GM19351 (cell line): ENCODE measurements around the gene B3GALT5.

Source experiments
- ATAC-seq: cut with Tn5 transposase; IDR thresholded peaks from one replicate; pipeline ENCODE4 v1.9.1; 2021; ENCODE audit warnings: mild to moderate bottlenecking, moderate library complexity; ENCODE audit not compliant: unreplicated experiment

B3GALT5 gene

GRCh38 chr21:39663742-39664492 is 51.2 kb downstream of the B3GALT5 start:
- ATAC-seq = no peak

DNA sequence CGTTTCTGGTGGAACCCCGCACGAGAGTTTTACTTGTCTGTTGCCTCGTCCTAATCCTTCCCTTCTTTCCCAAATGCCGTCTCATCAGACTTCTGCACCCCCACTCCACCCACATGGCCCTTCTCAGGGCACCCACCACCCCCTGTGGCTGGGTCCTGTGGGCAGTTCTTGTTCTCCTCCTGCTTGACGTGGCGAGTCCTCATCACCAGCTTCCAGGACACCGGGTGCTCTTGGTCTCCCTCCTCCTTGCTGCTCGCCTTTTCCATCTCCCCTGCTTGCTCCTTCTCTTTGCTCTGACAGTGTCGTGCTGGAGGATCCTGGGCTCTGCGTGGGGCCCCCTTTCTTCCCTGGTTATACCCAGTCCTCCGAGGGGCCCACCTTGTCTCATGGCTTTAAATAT is 51.8 kb downstream of the B3GALT5 start:
- no peak for ATAC-seq

DNA sequence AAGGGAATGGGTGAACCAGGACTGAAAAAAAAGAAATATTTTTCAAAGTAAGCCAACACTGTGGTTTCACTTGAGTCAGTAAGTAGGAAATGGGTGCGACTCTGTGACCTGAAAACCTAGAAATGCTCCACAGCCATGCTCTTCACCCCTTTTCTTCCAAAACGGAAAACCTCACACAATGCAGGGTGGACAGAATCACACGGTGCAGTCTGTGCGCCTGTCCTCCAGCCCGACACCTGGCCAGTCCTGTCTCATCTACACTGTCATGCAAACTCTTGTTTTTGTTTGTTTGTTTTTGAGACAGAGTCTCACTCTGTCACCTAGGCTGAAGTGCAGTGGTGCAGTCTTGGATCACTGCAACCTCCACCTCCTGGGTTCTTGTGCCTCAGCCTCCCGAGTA is 53.3 kb downstream of the B3GALT5 start:
- no peak for ATAC-seq

DNA sequence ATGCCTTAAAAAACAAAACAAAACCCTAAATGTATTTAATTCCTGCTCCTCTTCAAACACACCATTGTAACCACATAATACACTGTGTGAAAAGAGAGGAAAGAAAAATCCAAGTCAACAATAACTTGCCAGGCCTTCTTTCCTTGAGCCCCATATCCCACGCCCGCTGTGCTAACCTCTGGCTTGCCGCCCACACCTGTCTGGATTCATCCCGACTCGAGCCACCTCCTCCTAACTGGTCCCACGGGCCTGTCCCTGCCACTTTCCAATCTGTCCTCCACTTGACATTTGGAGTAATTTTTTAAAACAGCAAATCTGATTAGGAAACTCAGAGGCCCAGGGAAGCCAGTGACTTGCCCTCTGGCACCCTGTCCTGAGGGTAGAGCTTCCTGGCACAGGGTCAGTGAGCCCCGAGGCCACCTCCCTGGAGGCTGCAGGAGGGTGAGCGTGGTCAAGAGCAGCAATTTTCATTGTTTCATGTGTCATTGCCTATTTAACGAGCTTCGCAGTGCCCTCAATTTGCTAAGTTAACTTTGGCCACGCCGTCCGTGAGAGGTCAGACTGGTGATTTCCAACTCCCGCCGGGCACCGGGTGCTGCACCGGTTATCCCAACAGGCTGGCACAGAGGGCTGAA is 54.1 kb downstream of the B3GALT5 start:
- no peak for ATAC-seq

DNA sequence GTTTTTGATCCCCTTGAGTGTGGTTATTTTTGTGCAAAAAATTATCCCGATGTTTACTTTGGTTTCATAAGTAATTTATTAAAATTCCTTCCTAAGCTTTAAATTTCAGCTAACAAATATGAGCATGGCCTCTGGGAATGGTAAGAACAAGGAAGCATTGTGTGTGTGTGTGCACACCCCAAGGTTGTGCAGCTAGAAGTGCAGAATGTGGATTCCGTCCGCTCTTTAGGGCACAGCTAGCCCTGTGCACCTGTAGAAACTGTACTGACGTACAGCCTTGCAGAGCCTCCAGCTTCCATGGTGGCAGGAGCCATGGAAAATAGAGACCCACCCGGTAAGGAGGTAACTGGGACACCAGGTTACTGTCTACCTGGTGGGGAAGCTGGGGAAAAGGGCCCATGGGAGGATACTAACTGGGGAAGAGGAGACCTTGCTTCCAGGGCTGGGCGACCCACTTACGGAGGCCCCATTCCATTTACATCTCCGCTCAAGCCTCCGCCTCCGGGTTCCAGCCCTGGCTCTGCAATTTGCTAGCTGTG is 54.7 kb downstream of the B3GALT5 start:
- no peak for ATAC-seq

GRCh38 chr21:39668369-39668768 is 55.6 kb downstream of the B3GALT5 start:
- no peak for ATAC-seq

DNA sequence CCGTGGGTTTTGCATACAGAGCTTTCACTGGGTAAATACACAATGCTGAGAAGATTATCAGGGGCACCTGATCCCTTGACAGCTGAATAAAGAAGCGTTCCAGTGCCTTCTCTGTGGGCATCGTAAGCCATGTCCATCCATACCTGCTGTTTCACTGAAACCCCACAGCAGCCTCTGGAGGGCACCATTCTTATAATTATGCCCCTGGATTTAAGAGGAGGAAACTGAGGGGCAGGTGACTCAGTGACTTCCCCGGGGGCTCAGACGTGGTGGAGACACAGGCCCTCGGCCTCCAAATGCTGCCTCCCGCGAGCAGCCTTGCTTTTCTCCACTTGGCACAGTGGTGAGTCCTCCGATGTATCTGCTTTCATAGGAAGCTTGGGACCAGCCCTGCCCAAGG is 56.7 kb downstream of the B3GALT5 start:
- no peak for ATAC-seq

- no peak for ATAC-seq
Observed at GRCh38 chr21:39669976-39670661, 57.4 kb downstream of the B3GALT5 start.

GRCh38 chr21:39670701-39671100 is 58.0 kb downstream of the B3GALT5 start:
- no peak for ATAC-seq

DNA sequence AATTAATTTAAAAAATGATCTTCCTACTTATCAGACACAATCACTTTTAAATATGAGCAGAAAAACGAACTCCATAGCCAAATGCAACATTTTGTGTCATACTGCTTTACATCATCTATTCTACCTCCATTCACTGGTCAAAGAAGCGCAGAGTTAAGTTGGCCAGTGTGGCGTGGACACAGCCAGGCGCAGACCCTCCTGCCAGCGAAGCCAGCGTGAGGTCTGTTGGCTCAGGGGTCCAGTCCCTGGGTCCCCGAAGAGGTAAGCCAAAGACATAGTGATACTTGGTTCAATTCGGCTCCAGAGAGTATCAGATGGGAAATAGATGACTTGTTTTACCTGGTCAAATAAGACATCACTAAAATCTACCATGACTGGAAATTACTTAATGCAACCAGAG is 59.2 kb downstream of the B3GALT5 start:
- ATAC-seq = no peak

- ATAC-seq = no peak
Observed at GRCh38 chr21:39673163-39673562, 60.4 kb downstream of the B3GALT5 start.

DNA sequence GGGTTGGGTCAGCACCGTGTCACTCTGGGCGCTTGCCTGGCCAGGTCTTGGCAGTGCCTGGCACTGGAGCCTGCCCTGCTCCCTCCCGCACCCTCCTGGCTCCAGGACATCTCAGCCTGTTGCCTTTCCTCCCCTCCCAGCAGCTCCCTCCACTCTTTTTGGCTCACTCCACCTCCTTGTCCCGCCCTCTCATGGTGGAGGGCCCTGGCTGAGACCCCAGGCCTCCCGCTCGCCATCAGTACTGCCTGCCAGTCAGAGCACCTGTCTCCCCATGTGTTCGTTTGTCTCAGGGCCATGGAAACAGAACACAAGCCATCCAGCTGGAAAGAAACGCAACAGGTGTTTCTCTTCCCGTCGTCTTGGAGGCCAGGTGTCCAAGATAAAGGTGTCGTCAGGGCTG is 61.0 kb downstream of the B3GALT5 start:
- no peak for ATAC-seq

DNA sequence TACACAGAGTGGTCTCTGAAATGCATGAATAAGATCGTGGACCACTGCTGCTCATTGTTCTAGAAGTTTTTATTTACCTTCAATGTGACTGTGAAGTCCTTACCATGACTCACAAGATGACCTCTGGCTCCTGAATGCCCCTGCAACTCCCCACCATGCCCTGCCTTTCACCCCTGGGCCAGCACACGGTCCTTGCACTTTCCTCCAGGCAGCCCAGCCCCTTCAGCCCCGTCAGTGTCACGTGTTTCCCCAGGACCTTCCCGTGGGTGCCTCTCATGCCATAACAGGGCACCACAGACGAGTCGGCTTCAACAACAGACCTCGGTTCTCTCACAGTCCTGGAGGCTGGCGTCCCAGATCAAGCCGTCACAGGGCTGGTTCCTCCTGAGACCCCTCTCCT is 62.1 kb downstream of the B3GALT5 start:
- ATAC-seq = no peak

GRCh38 chr21:39675590-39675989 is 62.9 kb downstream of the B3GALT5 start:
- ATAC-seq = no peak

- no peak for ATAC-seq
Observed at GRCh38 chr21:39675993-39676661, 63.4 kb downstream of the B3GALT5 start.

GRCh38 chr21:39680216-39680615 is 67.5 kb downstream of the B3GALT5 start:
- no peak for ATAC-seq

GRCh38 chr21:39681257-39681656 is 68.5 kb downstream of the B3GALT5 start:
- ATAC-seq = no peak

DNA sequence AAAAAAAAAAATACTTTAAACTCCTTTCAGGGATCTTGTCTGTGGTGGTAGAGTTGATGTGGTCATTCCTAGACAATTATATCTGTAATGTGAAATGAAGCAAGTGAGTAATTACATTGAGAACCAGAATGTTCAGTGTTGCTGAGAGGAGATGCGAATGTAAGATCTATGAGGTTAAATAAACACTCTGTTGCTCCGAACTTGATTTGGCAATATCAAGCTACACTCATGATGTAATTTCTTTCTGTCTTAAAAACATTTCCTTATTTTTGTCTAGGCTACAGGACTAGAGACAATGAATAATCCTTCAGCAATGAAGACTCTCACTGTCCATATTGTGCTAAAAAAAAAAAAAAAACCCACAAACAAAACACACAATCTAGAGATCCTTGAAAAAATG is 69.1 kb downstream of the B3GALT5 start:
- no peak for ATAC-seq

GRCh38 chr21:39685236-39685635 is 72.5 kb downstream of the B3GALT5 start:
- no peak for ATAC-seq

DNA sequence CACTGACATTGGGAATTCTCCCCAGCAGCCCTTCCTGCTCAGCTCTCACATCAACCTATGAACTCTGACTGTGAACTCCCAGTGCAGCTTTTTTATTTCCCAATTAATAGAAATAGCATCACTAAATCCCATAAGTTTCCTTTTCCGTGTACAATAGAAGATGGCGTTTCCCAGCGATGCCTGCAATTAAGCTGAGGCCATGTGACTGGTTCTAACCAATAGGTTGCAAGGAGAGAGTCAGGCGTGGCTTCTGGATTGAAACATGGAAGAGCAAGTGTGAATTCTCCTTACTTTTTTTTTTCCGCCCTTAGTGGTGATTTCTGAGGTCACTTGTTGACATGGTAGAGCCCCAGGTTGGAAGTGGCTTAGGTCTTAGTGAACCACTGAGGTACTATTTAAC is 73.3 kb downstream of the B3GALT5 start:
- no peak for ATAC-seq
